HG02642 (cell line): ENCODE measurements around the gene RTBDN.
"Not testable (repeated sequence)": the region's sequence is repeated elsewhere in the genome, so short reads cannot be mapped to it uniquely, and the experiment has no call there.

Source experiments
- ATAC-seq: cut with Tn5 transposase; IDR thresholded peaks from one replicate; pipeline ENCODE4 v1.9.1; 2021; ENCODE audit warnings: mild to moderate bottlenecking; ENCODE audit not compliant: unreplicated experiment, poor library complexity

The RTBDN gene

DNA sequence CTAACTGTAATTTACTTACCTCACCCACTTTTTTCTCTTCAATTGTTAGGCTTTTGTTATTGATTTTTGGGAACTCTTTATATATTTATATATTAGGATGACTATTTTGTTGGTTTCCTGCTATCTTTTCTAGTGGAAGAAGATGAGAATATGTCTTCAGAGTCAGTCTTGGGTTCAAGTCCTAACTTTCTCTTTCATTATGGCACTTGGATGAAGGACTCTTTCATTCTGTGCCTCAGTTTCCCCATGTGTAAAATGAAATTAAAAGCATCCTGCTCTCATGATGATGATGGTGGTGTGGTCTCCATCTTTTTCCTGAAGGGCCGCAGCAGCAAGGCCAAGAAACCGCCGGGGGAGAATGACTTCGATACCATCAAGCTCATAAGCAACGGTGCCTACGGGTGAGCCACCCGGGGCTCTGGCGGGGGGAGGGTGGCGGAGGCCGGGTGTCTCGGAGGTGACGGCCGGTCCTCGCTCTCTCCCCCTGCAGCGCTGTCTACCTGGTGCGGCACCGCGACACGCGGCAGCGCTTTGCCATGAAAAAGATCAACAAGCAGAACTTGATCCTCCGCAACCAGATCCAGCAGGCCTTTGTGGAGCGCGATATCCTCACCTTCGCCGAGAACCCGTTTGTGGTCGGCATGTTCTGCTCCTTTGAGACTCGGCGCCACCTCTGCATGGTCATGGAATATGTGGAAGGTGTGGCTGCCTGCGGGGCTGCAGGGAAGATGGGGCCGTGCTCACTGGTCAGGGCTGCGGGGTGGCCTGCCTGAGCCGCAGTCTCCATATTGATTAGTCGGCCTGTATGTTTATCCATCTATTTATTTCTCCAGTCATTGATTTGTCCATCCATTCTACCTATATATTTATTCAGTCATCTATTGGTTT lies 23.9 kb upstream of the RTBDN start:
- no peak for ATAC-seq

DNA sequence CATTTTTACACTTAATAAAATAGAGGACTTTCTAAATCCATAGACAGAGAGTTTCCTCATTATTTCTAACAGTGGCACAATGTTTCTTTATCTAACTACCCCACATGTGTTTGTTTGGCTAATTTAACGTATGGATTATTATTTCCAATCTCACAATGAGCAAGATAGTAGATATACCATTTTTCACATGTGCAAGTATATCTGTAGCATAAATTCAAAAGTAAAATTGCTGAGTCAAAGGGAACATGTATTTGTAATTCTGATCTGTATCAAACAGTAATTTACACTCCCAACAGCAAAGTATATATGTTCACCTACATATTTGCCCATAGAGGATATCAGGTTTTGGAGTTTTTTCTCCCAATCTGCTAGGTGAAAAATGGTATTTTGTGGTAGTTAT lies 22.3 kb upstream of the RTBDN start:
- ATAC-seq, result no peak

DNA sequence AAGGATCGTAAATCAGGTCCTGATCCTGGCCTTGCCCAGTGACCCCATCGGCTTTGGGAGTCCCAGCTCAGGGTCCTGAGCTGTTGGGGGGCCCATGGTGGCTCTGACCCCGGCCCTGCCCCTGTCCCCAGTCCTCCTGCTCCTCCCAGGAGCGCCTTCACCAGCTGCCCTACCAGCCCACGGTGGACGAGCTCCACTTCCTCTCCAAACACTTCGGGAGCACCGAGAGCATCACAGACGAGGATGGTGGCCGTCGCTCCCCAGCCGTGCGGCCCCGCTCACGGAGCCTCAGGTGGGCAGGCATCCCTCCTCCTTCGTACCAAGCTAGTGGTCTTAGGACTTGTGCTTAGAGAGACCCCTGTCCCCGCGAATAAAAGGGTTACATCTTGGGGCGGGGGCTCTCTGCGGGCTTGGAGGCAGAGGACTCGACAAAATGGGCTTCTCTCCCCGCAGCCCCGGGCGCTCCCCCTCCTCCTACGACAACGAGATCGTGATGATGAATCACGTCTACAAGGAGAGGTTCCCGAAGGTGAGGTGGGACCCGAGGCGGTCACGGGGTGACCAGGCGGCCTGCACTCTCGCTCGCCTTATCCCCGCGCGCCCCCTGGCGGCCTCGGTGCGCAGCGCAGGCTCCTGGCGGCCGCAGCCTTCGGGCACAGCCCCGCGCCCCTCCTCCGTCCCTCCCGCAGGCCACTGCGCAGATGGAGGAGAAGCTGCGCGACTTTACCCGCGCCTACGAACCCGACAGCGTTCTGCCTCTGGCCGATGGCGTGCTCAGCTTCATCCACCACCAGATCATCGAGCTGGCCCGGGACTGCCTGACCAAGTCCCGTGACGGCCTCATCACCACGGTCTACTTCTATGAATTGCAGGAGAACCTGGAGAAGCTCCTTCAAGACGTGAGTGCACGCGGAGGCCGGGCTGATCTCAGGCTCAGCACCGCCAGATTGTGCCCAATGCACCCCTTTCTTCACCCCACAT lies 13.1 kb upstream of the RTBDN start:
- peak; percentile 80 for ATAC-seq

DNA sequence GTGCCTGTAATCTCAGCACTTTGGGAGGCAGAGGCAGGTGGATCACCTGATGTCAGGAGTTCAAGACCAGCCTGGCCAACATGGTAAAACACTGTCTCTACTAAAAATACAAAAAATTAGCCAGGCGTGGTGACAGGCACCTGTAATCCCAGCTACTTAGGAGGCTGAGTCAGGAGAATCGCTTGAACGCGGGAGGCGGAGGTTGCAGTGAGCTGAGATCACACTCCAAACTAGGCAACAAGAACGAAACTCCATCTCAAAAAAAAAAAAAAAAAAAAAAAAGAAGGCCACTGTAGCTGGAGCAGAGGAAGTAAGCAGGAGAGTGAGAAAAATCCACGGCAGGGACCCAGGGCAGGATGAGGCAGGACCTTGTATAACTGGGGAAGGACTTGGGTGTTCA lies 12.2 kb upstream of the RTBDN start:
- ATAC-seq, result not testable (repeated sequence)

DNA sequence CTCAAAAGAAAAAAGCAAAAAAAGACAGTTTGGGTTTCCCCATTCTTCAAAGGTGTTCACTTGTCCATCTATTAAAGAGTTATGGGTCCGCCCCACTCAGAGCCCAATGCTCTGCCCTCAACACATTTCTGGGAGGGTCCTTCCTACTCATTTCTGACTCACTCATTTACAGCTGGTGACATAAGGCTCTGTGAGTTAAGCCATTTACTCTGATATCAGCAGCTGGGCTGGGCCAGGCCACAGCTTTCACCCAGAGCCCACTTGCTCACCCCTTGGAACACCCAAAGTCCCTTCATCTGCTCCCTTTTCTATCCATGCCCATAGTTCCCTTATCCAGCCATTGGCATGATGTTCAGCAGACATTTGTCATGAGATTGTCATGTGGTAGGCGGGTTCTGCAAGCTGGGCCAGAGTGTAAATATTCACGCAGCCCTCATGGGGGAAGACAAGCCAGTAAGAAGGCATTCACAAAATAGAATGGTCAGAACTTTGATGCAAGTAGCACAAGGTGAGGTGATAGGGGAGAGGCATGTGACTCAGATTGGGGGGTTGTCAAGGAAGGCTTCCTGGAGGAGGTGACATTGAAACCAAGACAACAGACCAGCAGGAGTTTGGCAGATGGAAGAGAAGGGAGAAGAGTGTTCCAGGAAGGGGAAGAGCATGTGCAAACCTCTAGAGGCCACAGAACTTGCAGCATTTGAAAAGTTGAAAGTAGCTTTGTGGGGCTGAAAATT lies 9.8 kb upstream of the RTBDN start:
- ATAC-seq, result no peak

DNA sequence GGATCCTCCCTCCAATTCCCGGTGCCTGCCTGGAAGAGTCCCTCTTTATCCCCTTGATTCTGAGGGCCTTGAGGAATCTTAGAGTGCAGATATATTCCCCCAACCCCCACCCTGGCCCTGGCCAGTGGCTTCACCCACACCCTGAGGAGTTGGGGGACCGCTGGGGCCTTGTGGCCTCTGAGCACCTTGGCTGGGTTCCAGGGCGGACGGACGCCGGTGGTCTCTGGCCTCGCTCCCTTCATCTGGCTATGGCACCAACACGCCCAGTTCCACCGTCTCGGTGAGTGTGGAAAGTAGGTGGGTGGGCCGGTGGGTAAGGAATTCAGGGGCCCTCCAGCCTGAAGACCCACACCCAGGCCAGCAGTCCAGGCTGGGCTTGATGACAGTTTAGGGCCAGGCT lies 8.9 kb upstream of the RTBDN start:
- ATAC-seq, result no peak

DNA sequence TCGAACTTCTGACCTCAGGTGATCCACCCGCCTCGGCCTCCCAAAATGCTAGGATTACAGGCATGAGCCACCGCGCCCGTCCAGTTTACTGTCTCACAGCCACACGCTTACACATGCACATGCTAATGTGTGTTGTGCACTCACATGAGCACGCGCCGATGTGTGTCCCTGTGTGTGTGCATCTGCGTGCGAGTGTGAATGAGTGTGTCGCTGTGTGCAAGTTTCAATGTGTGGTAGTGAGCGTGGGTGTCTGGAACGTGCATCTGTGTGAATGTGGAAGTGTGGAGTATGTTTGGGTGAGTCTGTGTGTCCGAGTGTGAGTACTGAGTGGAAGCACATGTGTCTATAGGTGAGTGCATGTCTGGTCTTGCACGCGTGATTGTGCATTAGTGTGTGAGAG lies 8.1 kb upstream of the RTBDN start:
- no peak for ATAC-seq

DNA sequence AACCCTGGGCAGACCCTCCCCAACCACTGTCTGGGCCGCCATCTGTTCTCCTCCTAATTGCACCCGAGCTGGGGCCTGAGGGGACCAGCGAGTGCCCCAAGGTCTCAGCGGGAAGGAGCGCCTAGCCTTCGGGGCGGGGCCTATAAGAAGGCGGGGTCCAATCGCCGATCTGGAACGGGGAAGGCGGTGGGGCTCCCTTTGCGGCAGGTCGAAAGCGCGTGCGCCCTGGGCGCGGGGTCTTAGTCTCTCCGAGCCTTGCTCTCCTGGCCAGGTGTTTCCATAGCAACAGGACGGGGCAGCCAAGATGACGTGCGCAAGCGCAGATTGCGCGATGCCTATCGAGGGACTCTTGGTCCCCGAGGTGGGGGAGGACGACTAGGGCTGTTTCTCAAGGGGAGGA lies 6.7 kb upstream of the RTBDN start:
- ATAC-seq, result no peak

DNA sequence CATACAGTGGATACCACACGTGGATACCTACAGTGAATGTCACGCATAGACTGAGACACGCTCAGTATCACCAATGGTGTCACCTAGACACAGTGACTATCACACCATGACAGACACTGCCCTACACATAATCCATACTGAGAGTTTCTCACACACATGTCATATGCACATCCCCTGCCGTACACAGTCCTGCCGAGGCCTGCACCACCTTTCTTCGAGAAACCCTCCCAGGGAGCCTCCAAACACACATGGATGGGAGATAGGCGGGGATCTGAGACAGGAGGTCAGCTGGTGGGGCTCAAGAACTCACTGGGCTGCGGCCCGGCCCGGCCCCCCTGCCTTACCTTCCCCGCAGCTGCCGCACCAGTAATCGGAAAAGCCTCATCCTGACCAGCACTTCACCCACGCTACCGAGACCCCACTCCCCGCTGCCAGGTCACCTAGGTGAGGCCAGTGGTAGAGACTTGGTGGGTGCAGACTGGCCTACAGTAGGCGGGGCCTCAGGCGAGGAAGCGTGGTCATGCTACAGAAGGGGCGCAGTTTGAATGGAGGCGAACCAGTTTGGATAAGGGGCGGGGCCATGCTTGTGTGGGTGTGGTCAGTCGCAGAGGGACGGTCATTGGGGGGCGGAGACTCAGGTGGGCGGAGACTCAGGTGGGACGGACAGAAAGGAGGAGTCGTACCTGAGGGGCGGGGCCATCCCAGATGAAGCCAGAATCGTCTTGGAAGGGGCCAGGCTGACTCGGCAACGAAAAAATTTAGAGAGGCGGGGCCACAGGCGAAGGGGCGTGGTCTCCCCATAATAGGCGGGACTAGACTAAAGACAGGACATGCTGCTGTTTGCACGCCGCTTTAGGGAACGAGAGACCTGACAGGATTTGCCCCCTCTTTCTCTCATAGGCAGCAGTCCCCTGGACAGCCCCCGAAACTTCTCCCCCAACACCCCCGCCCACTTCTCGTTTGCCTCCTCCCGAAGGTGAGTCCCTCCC lies 6.0 kb upstream of the RTBDN start:
- ATAC-seq, result no peak

DNA sequence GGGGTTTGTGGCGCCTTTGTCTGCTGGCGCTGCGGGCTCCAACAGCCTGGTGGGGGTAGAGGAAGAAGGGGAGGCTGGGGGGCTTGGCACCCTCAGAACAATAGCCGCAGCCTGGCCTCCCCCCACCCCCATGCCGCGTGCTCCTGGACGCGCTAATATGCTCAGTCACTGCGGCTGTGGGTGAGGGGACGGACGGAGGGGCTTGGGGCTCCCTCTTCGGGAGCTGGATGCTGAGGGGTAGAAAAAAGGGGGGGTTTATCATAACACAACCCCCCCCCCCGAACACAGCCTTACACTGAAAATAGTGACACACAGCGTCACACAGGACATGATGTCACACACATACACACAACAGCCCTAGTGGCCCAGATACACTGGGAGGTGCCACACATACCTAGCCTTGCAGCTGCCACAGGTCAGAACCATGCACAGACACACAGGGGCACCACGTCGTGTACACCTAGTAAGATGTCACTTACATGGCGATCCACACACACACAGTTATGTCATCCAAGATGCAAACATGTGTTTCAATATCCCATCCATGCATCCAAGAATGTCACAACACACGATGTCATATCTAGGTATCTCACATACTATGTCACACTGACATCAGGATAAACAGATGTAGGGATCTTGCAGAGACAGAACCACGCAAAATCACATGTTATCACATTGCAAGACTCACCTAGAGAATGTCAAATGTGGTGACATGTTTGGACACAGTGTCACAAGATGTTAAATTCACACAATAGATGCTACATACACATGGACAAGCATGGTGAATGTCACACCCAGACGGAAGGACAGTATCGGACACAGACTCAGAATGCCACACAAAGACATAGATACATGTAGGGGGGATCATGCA lies 4.7 kb upstream of the RTBDN start:
- no peak for ATAC-seq

DNA sequence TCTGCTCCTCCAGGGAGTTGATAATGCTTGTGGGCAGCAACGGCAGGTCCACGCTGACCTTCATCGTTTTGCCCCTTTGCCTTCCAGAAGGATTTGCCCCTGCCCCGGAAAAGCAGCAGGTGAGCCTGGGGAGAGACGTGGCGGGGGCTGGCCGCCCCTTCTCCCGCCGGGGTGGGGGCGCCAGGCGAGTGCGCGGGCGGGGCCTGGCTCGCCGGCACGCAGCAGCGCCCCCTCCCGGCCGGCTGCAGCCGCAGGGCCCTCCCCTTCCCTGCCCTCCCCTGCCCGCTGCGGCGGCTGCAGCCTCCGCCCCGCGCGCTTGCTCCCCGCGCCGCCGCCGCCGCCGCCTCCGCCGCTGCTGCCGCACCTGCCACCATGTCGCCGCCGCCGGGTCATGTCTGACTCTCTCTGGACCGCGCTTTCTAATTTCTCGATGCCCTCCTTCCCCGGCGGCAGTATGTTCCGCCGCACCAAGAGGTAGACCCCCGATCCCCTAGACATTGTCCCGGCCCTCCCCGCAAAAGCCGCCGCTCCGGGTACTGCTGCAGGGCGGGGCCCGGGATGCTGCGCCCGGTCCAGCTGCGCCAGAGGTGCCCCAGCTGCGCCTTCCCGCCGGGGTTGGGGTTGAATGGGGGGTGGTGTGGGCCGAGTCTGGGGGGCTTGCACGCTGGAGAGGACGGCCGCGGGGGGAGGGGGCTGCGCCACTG lies 4.0 kb upstream of the RTBDN start, which contains the start of gene MAST1:
TSS of gene MAST1 (plus strand) at position 334 of the 704 bp plus-strand sequence. CDS start at position 392, 58 bp downstream.
- no peak for ATAC-seq

DNA sequence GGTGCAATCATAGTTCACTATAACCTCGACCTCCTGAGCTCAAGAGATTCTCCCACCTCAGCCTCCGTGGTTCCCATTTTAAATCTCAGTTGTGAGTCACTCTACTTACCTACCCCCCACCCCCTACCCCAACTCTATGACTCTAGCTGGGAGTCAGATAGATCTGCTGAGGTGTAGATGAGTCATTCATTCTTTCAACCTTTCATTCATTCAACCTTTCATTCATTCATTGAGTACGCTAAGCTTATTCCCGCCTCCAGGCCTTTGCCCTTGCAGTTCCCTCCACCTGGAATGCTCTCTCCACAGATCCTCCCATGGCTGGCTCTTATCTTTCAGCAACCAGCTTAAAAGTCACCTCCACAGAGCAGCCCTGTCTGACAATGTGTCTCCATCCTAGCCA lies 2.8 kb upstream of the RTBDN start:
- ATAC-seq, result no peak

DNA sequence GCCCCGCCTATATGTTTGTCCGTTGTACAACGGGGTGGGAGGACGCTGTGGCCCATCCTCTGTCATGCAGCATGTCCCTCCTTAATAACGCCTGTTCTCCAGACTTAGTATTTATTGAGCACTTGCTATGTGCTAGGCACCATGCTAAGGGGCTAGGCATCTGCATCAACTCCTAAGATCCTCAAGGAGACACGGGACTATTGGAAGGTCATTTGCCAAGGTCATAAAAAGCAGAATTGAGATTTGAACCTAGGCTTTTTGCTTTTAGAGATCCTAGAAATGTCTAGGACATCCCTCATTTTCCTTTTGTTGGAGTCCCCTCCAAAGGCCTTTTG lies 2.1 kb upstream of the RTBDN start:
- ATAC-seq, result no peak

DNA sequence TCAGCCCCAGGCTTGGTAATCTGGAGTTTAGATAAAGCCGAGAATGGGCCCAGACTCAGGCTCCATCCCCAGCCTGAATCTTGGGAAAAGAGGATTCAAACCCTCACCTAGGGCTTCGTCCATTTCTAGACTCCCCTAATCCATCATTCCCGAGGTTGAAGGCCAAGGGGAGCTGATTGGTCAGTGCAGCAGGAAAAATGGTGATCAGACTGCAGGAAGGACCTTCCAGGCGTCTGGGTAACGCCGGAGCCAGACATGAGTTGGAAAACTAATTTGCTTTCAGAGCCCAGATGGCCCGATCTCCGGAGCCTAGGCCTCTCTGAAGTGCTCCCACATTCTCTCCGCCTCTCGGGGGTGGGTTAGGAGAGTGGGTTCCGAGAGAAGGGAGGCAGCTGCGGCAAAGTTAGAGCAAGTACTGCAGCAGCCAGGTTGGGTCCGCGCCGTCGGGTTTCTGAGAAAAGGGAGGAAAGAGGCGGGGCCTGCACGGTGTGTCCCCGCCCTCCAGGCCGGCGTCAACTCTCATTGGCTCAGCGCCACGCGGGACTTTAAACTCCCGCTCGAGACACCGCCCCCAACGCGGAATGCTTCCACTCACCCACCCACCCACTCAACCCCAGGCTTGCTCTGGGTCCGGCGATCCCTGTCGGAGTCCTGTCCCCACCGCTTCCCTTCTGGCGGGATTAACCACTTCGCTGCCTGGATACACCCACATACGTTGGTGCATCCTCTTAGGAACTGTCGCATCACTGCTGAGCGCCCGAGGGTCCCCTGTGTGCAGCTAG lies 788 bp upstream of the RTBDN start:
- ATAC-seq, result no peak

DNA sequence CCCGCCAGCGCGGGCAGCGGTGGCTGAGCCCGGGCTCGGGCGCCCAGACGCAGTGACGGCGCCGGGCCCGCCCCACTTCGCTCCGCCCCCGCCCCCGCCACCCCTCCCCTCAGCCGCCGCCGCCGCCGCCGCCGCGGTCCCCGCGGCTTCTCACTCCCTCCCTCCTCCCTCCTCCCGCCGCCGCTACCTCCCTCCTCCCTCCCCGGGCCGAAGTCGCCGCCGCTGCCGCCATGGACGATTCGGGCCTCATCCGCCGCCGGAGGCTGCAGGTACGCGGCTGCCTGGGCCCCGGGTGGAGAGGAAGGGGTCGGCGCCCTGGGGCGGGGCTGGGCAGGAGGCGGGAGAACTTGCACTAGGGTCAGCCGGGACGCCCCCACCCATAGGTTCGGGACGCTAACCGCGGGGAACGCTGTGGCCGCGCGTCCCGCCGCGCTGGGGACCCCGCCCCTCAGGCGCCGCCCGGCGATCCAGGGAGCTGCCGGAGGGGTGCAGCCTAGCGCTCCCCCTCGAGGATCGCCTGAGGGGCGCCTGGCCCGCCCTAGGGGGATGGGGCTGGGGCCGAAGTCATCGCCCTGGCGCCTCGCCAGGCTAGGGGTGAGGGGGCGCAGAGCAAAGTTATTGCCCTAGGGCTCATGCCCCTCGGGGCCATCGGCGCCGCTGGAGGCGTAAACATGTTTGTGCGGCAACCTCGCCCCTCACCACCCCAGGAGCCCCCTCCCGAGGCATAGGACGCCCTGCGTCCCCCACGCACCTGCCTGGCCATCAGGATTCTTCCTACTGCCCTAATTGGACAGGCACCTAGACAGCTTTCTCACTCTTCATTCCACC lies 427 bp downstream of the RTBDN start:
- no peak for ATAC-seq

DNA sequence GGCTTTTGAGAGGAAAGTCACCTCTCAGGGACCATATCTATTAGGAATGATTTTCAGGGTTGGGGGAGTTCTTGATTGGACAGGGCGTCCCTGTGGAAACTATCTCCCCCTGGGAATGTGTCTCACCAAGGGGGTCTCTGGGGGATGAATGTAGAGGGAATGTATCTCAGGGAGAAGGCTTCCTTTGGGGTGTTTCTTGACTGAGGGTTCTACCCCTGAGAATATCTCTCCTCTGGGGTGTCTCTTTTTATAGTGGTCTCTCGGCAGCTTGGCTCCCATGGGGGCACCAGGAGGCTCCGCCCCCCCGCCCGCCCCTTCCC lies 1.0 kb downstream of the RTBDN start:
- no peak for ATAC-seq
